ENCODE measurements around the gene CSNK1D. TPM values are rescaled to one million over a fixed set of nuclear protein-coding genes. Genes with fewer than 3 reads are reported as not detected.

Gene CSNK1D
- total RNA-seq, 1 experiment from 2014 or later, result 137 TPM

GRCh38 chr17:82276938-82277337 lies 3.4 kb upstream of the CSNK1D start:
- Histone ChIP-seq H2BK120ac (ENCODE audit: low read depth, low read length, poor library complexity, severe bottlenecking) (no peak overlapping the region), H2BK5ac (ENCODE audit: insufficient read length, low read length) (no peak overlapping the region), H3K27ac (ENCODE audit: insufficient read length, low read depth, low read length) (no peak overlapping the region), H3K4ac (ENCODE audit: low read depth, low read length) (no peak overlapping the region), H2BK12ac (ENCODE audit: insufficient read length, low read depth, low read length) (no peak overlapping the region), H3K56ac (ENCODE audit: insufficient read length, low read depth, low read length) (no peak overlapping the region), H3K23me2 (ENCODE audit: insufficient read length, low read depth, low read length, poor library complexity, severe bottlenecking) (no peaks in the 10 kb centered on the region), H2BK20ac (ENCODE audit: low read depth, low read length, poor library complexity, severe bottlenecking) (no peak overlapping the region), H4K5ac (ENCODE audit: insufficient read length, low read depth, low read length) (no peak overlapping the region), H3K4me1 (ENCODE audit: insufficient read depth, low read length) (peaks cover 3% of the 10 kb centered on the region; the same call in 1 of the 2 replicates), H3K14ac (ENCODE audit: insufficient read depth, low read length) (no peak overlapping the region), H3K79me1 (ENCODE audit: insufficient read depth, low read depth, low read length, poor library complexity, severe bottlenecking) (no peaks in the 10 kb centered on the region), H3T11ph (ENCODE audit: low read length) (no peak overlapping the region), H3K18ac (ENCODE audit: insufficient read length, low read depth, low read length) (no peak overlapping the region), H3K4me2 (ENCODE audit: insufficient read depth, insufficient read length, low read length) (no peak overlapping the region), H3K9me3 (ENCODE audit: control insufficient read depth, low read depth, low read length) (no peaks in the 10 kb centered on the region), H3K27me3 (ENCODE audit: insufficient read depth, low read length) (no peaks in the 10 kb centered on the region), H4K91ac (ENCODE audit: insufficient read length, low read depth, low read length) (no peak overlapping the region), H3K9ac (ENCODE audit: extremely low read depth, insufficient read length, low read length) (no peak overlapping the region), H4K8ac (replicated peaks; ENCODE audit: insufficient read length, low read depth, low read length) (no peak overlapping the region), H3K79me2 (ENCODE audit: insufficient read depth, low read length) (peaks cover 7% of the 10 kb centered on the region; the same call in 1 of the 2 replicates), H2AFZ (ENCODE audit: low read length) (no peak overlapping the region), H2BK15ac (ENCODE audit: low read depth, low read length) (no peak overlapping the region), H4K20me1 (ENCODE audit: control insufficient read depth, insufficient read depth, insufficient read length) (peaks cover 4% of the 10 kb centered on the region), H3K23ac (ENCODE audit: insufficient read length, low read depth, low read length) (no peak overlapping the region), H2AK5ac (ENCODE audit: insufficient read length, low read length) (no peak overlapping the region)
- peaks cover 24 to 42% of the 10 kb centered on the region in 2 experiments for H3K4me1 Mint-ChIP-seq
- H3K27me3 Mint-ChIP-seq (ENCODE audit: low read depth), result peaks cover 25% of the 10 kb centered on the region
- no peak for DNase-seq
- H3K4me3 Mint-ChIP-seq, result peak overlapping the region in 1 of 2 experiments; percentile 22; a peak in 1 of 5 replicates
- peaks cover 0 to 5% of the 10 kb centered on the region in 2 experiments; a peak in 3 of 5 replicates for H3K9me3 Mint-ChIP-seq
- WGBS (ENCODE audit: extremely low coverage, insufficient read length, low lambda C conversion rate), result no CpG with 5 or more reads among the region's 5 CpGs
- peaks cover 5 to 7% (median 7%) of the 10 kb centered on the region in 3 experiments; a peak in 6 of 7 replicates for H3K36me3 Mint-ChIP-seq (ENCODE audit: insufficient read depth in 1 of 3, low read depth in 3 of 3)
- no peak for TF ChIP-seq CTCF (conservative IDR thresholded peaks at IDR 0.05)
- H3K27ac Mint-ChIP-seq, result no peak overlapping the region; a peak in 1 of 7 replicates

Measured in H9 (cell line).